HG03460 (cell line): Measurements from ENCODE around the gene COPE.

ENCODE experiments used
- ATAC-seq: cut with Tn5 transposase; IDR thresholded peaks from one replicate; pipeline ENCODE4 v1.9.1; 2021; ENCODE audit not compliant: unreplicated experiment

COPE gene

DNA sequence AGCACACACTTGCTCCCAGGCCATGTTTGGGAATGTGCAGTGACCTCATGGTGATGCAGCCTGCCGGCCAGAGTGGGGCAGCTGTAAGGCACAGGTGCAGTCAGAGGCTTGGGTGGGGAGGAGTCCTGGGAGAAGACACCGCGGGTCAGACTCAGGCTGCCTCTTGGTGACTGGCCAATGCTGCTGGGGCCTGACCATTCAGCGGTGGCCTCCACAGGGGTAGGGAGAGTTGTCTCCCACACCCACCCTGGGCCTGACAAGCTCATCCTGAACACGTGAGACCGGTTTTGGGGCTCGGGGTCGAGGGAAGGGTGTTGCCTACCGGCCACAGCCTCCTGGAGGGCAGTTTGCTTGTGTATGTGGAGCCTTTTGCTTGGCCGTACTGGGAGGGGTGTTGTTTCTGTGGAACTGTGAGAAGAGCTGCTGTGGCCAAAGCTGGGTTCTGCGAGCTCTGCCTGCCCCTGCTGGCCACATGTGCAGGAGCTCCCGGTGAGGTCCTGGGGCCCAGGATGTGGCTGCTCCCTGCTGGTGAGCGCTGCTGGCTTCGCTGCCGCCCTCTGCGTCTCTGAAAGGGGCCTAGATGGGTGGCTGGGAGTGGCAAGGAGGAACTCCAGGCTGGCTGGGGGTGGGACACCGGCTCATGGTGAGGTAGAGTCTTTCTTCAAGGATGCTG lies 65.3 kb downstream of the COPE start:
- ATAC-seq = no peak

- no peak for ATAC-seq
Observed at GRCh38 chr19:18852648-18853047, 66.5 kb downstream of the COPE start.

DNA sequence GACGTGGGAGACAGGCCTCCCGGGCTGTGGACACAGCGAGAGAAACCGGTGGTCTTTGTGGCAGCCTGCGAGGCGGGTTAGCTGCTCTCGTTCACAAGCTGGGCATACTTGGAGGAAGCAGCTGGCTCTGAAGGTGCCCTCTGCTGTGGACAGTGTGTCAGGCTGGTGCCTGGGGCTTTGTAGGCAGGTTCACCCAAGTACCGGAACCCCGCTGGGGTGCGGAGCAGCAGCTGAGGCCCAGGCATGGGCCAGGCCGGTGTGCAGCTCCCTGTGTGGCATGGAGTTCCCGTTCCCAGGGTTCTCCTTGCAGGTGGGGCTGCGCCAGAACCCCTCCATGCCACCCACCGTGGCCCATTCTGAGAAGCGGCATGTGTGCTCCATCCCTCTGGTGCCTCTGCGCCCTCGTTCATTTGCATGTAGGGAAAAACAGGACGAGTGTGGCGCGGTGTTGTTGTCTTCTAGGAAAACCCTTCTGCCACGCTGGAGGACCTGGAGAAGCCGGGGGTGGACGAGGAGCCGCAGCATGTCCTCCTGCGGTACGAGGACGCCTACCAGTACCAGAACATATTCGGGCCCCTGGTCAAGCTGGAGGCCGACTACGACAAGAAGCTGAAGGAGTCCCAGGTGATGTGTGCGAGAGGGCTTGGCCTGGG lies 67.4 kb downstream of the COPE start:
- no peak for ATAC-seq

GRCh38 chr19:18850471-18851375 lies 68.5 kb downstream of the COPE start:
- no peak for ATAC-seq

DNA sequence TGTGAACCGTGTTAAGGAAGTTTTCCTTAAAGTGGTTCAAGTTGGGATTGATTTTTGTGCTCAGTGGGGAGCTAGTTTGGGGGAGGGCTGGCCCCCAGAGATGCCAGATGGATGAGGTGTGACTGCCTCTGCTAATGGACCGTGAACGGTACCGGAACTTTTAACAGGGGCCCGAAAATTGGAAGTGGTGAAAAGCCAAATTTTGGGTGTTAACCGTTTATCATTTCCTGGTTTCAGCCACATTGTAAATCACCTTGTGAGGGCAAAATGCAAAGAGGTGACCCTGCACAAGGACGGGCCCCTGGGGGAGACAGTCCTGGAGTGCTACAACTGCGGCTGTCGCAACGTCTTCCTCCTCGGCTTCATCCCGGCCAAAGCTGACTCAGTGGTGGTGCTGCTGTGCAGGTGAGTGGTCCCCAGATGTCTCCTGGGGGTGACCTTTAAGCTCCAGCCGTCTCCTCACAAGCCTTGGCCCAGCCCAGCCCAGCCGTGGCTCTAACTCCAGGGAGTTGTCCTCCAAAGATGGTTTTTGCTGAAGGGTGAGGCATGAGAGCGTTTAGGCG lies 69.3 kb downstream of the COPE start:
- ATAC-seq = no peak
